ENCODE results near the gene EIF4ENIF1. TPM values are rescaled to one million over a fixed set of nuclear protein-coding genes. Genes with fewer than 3 reads are reported as not detected.

The EIF4ENIF1 gene
- polyA plus RNA-seq, 1 of the 3 experiments (the other 2 are of a cell fraction) = 18.4 TPM

GRCh38 chr22:31443516-31443915 lies 46.1 kb downstream of the EIF4ENIF1 start:
- no peaks in the 10 kb centered on the region for H3K79me2 ChIP-seq (ENCODE audit: insufficient read depth)
- no peaks in the 10 kb centered on the region for H3K4me1 ChIP-seq (ENCODE audit: control insufficient read depth in 1 of 2, insufficient read depth in 2 of 2, low read depth in 1 of 2, low read length in 1 of 2)
- no peak overlapping the region for H3K9ac ChIP-seq
- DNase-seq = no peak
- H2AFZ ChIP-seq (ENCODE audit: low read depth) = no peak overlapping the region
- 89% methylated on average over 7 of the region's 7 CpGs for whole genome bisulfite sequencing (ENCODE audit: low lambda C conversion rate)
- H3K4me2 ChIP-seq = no peak overlapping the region
- no peaks in the 10 kb centered on the region for H3K27me3 ChIP-seq (ENCODE audit: insufficient read depth)
- peaks cover 8% of the 10 kb centered on the region for H3F3A ChIP-seq (replicated peaks; ENCODE audit: insufficient read depth)
- H4K20me1 ChIP-seq (ENCODE audit: insufficient read depth) = no peaks in the 10 kb centered on the region
- H3K4me3 ChIP-seq (ENCODE audit: low read depth in 2 of 2, low read length in 1 of 2) = no peak overlapping the region
- TF ChIP-seq SIN3A (IDR thresholded peaks at IDR 0.05; ENCODE audit: borderline replicate concordance, low read depth, low read length) (no peak), CHD2 (IDR thresholded peaks at IDR 0.05; ENCODE audit: low read length, partially characterized antibody) (no peak), TEAD4 (IDR thresholded peaks at IDR 0.05; ENCODE audit: borderline replicate concordance, insufficient read depth) (no peak), MAX (IDR thresholded peaks at IDR 0.05; ENCODE audit: low read depth) (no peak), TAF1 (IDR thresholded peaks at IDR 0.05; ENCODE audit: borderline replicate concordance, low read depth, low read length) (no peak), RAD21 (IDR thresholded peaks at IDR 0.05; ENCODE audit: low read length) (no peak), MEF2A (IDR thresholded peaks at IDR 0.05; ENCODE audit: borderline replicate concordance, low read depth) (no peak), MXI1 (IDR thresholded peaks at IDR 0.05; ENCODE audit: low read depth, low read length) (no peak), GABPA (IDR thresholded peaks at IDR 0.05; ENCODE audit: low read depth) (no peak), ELF1 (IDR thresholded peaks at IDR 0.05) (no peak), TCF12 (IDR thresholded peaks at IDR 0.05) (no peak), REST (IDR thresholded peaks at IDR 0.05; ENCODE audit: low read depth, low read length) (no peak), NFIC (IDR thresholded peaks at IDR 0.05; ENCODE audit: borderline replicate concordance) (no peak), USF2 (IDR thresholded peaks at IDR 0.05; ENCODE audit: borderline replicate concordance, low read depth, low read length) (no peak), RFX5 (IDR thresholded peaks at IDR 0.05; ENCODE audit: low read length) (no peak), EZH2phosphoT487 (IDR thresholded peaks at IDR 0.05; ENCODE audit: borderline replicate concordance, low read depth) (no peak)
- peaks cover 27 to 76% of the 10 kb centered on the region in 2 experiments for H3K36me3 ChIP-seq (replicated peaks in 1 of 2; ENCODE audit: control insufficient read depth in 1 of 2, insufficient read depth in 2 of 2, low read length in 1 of 2)
- H3K27ac ChIP-seq (ENCODE audit: low read depth in 2 of 2, low read length in 1 of 2) = no peak overlapping the region
- ChIA-PET CTCF (no interaction called here), POLR2A (no interaction called here)
- no peaks in the 10 kb centered on the region for H3K9me2 ChIP-seq
- H3K9me3 ChIP-seq = no peaks in the 10 kb centered on the region

Measured in SK-N-SH (cell line).